Measurements from ENCODE around the gene INS. TPM values are rescaled to one million over a fixed set of nuclear protein-coding genes. Genes with fewer than 3 reads are reported as not detected.

INS gene
- total and polyA plus RNA-seq, 2 donors from 2014 or later, result not detected

- intact Hi-C loops (cut with DNase I), result no loop called here
Observed at GRCh38 chr11:2132246-2132645, 28.8 kb downstream of the INS start.

GRCh38 chr11:2131371-2132236, 29.4 kb downstream of the INS start:
- intact Hi-C loops (cut with DNase I), result no loop called here
- DNase-seq (no peak), FAIRE-seq (no peak)
- no peaks in the 10 kb centered on the region for H3K27me3 ChIP-seq (ENCODE audit: control insufficient read depth, insufficient read depth, low read length)
- H3K27ac ChIP-seq (ENCODE audit: low read depth in 2 of 2, low read length in 2 of 2), result no peak overlapping the region
- no peak overlapping the region for H3K9ac ChIP-seq (ENCODE audit: low read length in 3 of 3)
- H3K36me3 ChIP-seq (ENCODE audit: control insufficient read depth in 2 of 3, insufficient read depth in 3 of 3, low read length in 3 of 3), result peaks cover 0 to 8% (median 0%) of the 10 kb centered on the region in 3 donors
- peaks cover 0 to 3% (median 0%) of the 10 kb centered on the region in 3 donors for H3K9me3 ChIP-seq (ENCODE audit: control insufficient read depth in 2 of 3, insufficient read depth in 1 of 3, low read length in 3 of 3)
- peaks cover 0 to 3% (median 0%) of the 10 kb centered on the region in 3 donors for H3K4me1 ChIP-seq (ENCODE audit: control insufficient read depth in 2 of 3, insufficient read depth in 2 of 3, low read depth in 1 of 3, low read length in 3 of 3)
- H3K4me3 ChIP-seq (ENCODE audit: low read length in 3 of 3), result peak overlapping the region in 1 of 3 donors; percentile 16
- no peak for TF ChIP-seq CTCF (IDR thresholded peaks at IDR 0.05; ENCODE audit: borderline replicate concordance, extremely low read depth, insufficient read depth)

More at GRCh38 chr11:2132246-2132645, 28.8 kb downstream of the INS start:
- DNase-seq (no peak), FAIRE-seq (no peak)
- H3K27ac ChIP-seq (ENCODE audit: low read depth in 2 of 2, low read length in 2 of 2), result no peak overlapping the region
- H3K27me3 ChIP-seq (ENCODE audit: control insufficient read depth, insufficient read depth, low read length), result no peaks in the 10 kb centered on the region
- H3K9ac ChIP-seq (ENCODE audit: low read length in 3 of 3), result no peak overlapping the region
- no peak overlapping the region for H3K4me3 ChIP-seq (ENCODE audit: low read length in 3 of 3)
- H3K9me3 ChIP-seq (ENCODE audit: control insufficient read depth in 2 of 3, insufficient read depth in 1 of 3, low read length in 3 of 3), result peaks cover 0 to 3% (median 0%) of the 10 kb centered on the region in 3 donors
- H3K36me3 ChIP-seq (ENCODE audit: control insufficient read depth in 2 of 3, insufficient read depth in 3 of 3, low read length in 3 of 3), result peaks cover 0 to 8% (median 0%) of the 10 kb centered on the region in 3 donors
- TF ChIP-seq CTCF (IDR thresholded peaks at IDR 0.05; ENCODE audit: borderline replicate concordance, extremely low read depth, insufficient read depth), result no peak
- peaks cover 0 to 3% (median 0%) of the 10 kb centered on the region in 3 donors for H3K4me1 ChIP-seq (ENCODE audit: control insufficient read depth in 2 of 3, insufficient read depth in 2 of 3, low read depth in 1 of 3, low read length in 3 of 3)

- Histone ChIP-seq H3K36me3 (ENCODE audit: control insufficient read depth in 2 of 3, insufficient read depth in 3 of 3, low read length in 3 of 3) (peaks cover 0 to 8% (median 0%) of the 10 kb centered on the region in 3 donors), H3K9me3 (ENCODE audit: control insufficient read depth in 2 of 3, insufficient read depth in 1 of 3, low read length in 3 of 3) (peaks cover 0 to 3% (median 0%) of the 10 kb centered on the region in 3 donors), H3K4me3 (ENCODE audit: low read length in 3 of 3) (no peak overlapping the region), H3K9ac (ENCODE audit: low read length in 3 of 3) (no peak overlapping the region), H3K27ac (ENCODE audit: low read depth in 2 of 2, low read length in 2 of 2) (no peak overlapping the region), H3K27me3 (ENCODE audit: control insufficient read depth, insufficient read depth, low read length) (no peaks in the 10 kb centered on the region), H3K4me1 (ENCODE audit: control insufficient read depth in 2 of 3, insufficient read depth in 2 of 3, low read depth in 1 of 3, low read length in 3 of 3) (peaks cover 0 to 3% (median 0%) of the 10 kb centered on the region in 3 donors)
- TF ChIP-seq CTCF (IDR thresholded peaks at IDR 0.05; ENCODE audit: borderline replicate concordance, extremely low read depth, insufficient read depth), result no peak
- DNase-seq (no peak), FAIRE-seq (no peak)
- intact Hi-C loops (cut with DNase I), result no loop called here
Observed at GRCh38 chr11:2130881-2131352, 30.1 kb downstream of the INS start.
